Suprapubic skin (tissue), 4 donors: Measurements from ENCODE around the gene INPP4B. TPM values are rescaled to one million over a fixed set of nuclear protein-coding genes. Genes with fewer than 3 reads are reported as not detected.

ENCODE experiments used
- DNase-seq, 2 donors: peaks; one replicate each; pipeline ENCODE4 v3.0.0-alpha.2; 2019; ENCODE audit warnings: low spot score in 2 of 2
- H3K27ac ChIP-seq: fragments of 200-600 bp; sonication (generic); one replicate; pipeline ENCODE4 v1.5.1; 2019
- H3K27me3 ChIP-seq: fragments of 200-600 bp; sonication (generic); one replicate; pipeline ENCODE4 v1.5.1; 2019
- H3K36me3 ChIP-seq: fragments of 200-600 bp; sonication (generic); one replicate; pipeline ENCODE4 v1.5.1; 2019
- H3K4me1 ChIP-seq: fragments of 200-600 bp; sonication (generic); one replicate; pipeline ENCODE4 v1.5.1; 2019
- H3K4me3 ChIP-seq: fragments of 200-600 bp; sonication (generic); one replicate; pipeline ENCODE4 v1.5.1; 2019; ENCODE audit warnings: mild to moderate bottlenecking
- H3K9me3 ChIP-seq: fragments of 200-600 bp; sonication (generic); one replicate; pipeline ENCODE4 v1.5.1; 2019
- EP300 ChIP-seq: sonication (generic); formaldehyde crosslinking; IDR thresholded peaks from one replicate; pipeline ENCODE4 v1.6.1; 2017; ENCODE audit warnings: antibody characterized with exemption
- POLR2A ChIP-seq, 2 donors: fragments of 450-650 bp; IDR thresholded peaks; one replicate each; pipeline ENCODE4 v1.6.1; 2017; ENCODE audit warnings: antibody characterized with exemption in 2 of 2, mild to moderate bottlenecking in 2 of 2, moderate library complexity in 2 of 2
- POLR2AphosphoS5 ChIP-seq, 3 donors: sonication (generic); formaldehyde crosslinking; IDR thresholded peaks; one replicate each; pipeline ENCODE4 v1.6.1; 2017; ENCODE audit warnings: antibody characterized with exemption in 3 of 3
- WGBS: methylation state at CpG from one replicate; pipeline ENCODE4 v1.1.5; 2018; 5-methylcytosine and 5-hydroxymethylcytosine counted together
- total RNA-seq, 4 donors: library from RNA; depleted of rRNA; stranded (reverse); fragments of >200 nt; gene quantifications; one replicate each; pipeline ENCODE4 v1.1.0, GENCODE V29; 2016
- TF ChIP-seq, protein P1 (sequence below), 2 donors: fragments of 200-600 bp in 1 of 2; fragments of 450-650 bp in 1 of 2; sonication (generic) in 1 of 2; IDR thresholded peaks; one replicate each; pipeline ENCODE4 v1.5.1; 2016 to 2019; ENCODE audit warnings: antibody characterized with exemption in 2 of 2, mild to moderate bottlenecking in 1 of 2, moderate library complexity in 1 of 2

INPP4B gene
- total RNA-seq, 4 donors from 2014 or later, result 12.4 to 27.4 (median 17.4) TPM

GRCh38 chr4:142777045-142777743 is 68.9 kb downstream of the INPP4B start:
- 51% methylated on average over 4 of the region's 4 CpGs for WGBS
- H3K27me3 ChIP-seq, result no peaks in the 10 kb centered on the region
- H3K9me3 ChIP-seq, result no peaks in the 10 kb centered on the region
- no peak for DNase-seq
- H3K36me3 ChIP-seq, result no peaks in the 10 kb centered on the region
- H3K4me3 ChIP-seq, result no peak overlapping the region
- peak overlapping the region; percentile 58 for H3K27ac ChIP-seq
- no peak for TF ChIP-seq POLR2A (IDR thresholded peaks at IDR 0.05)
- peaks cover 38% of the 10 kb centered on the region for H3K4me1 ChIP-seq

DNA sequence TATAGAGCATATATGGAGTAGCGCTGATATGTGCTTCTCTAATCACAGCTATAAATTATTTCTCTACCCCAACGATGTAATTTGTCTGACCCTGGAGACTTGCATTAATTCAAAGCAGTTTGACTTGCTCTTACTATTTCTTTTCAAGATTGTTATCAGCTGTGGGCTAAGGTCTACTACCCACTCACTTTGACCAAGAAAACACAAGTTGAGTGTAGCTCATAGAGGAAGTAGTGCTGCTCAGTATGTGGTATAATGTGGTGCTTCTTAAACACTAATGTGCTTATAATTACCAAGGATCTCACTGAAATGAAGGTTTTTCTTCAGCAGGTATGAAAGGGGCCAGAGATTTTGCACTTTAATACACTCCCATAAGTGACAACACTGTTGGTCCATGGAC is 70.1 kb downstream of the INPP4B start:
- peaks cover 38% of the 10 kb centered on the region for H3K4me1 ChIP-seq
- TF ChIP-seq POLR2A (IDR thresholded peaks at IDR 0.05) (no peak), POLR2AphosphoS5 (IDR thresholded peaks at IDR 0.05) (no peak), EP300 (no peak)
- TF ChIP-seq, protein P1, sequence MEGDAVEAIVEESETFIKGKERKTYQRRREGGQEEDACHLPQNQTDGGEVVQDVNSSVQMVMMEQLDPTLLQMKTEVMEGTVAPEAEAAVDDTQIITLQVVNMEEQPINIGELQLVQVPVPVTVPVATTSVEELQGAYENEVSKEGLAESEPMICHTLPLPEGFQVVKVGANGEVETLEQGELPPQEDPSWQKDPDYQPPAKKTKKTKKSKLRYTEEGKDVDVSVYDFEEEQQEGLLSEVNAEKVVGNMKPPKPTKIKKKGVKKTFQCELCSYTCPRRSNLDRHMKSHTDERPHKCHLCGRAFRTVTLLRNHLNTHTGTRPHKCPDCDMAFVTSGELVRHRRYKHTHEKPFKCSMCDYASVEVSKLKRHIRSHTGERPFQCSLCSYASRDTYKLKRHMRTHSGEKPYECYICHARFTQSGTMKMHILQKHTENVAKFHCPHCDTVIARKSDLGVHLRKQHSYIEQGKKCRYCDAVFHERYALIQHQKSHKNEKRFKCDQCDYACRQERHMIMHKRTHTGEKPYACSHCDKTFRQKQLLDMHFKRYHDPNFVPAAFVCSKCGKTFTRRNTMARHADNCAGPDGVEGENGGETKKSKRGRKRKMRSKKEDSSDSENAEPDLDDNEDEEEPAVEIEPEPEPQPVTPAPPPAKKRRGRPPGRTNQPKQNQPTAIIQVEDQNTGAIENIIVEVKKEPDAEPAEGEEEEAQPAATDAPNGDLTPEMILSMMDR (IDR thresholded peaks at IDR 0.05), result no peak
- no peak overlapping the region for H3K27ac ChIP-seq
- H3K27me3 ChIP-seq, result no peaks in the 10 kb centered on the region
- 59% methylated on average over 2 of the region's 2 CpGs for WGBS
- no peaks in the 10 kb centered on the region for H3K9me3 ChIP-seq
- no peaks in the 10 kb centered on the region for H3K36me3 ChIP-seq
- no peak for DNase-seq
- no peak overlapping the region for H3K4me3 ChIP-seq

- Histone ChIP-seq H3K4me1 (peaks cover 30% of the 10 kb centered on the region), H3K36me3 (no peaks in the 10 kb centered on the region), H3K27me3 (no peaks in the 10 kb centered on the region), H3K27ac (no peak overlapping the region), H3K4me3 (no peak overlapping the region), H3K9me3 (no peaks in the 10 kb centered on the region)
- TF ChIP-seq POLR2A (IDR thresholded peaks at IDR 0.05) (no peak), EP300 (no peak), POLR2AphosphoS5 (IDR thresholded peaks at IDR 0.05) (no peak)
- TF ChIP-seq, protein P1 (IDR thresholded peaks at IDR 0.05), result no peak
- no peak for DNase-seq
- 53% methylated on average over 2 of the region's 2 CpGs for WGBS
Observed at GRCh38 chr4:142773505-142773904, 72.6 kb downstream of the INPP4B start.

- no peaks in the 10 kb centered on the region for H3K36me3 ChIP-seq
- no peak for DNase-seq
- no peaks in the 10 kb centered on the region for H3K27me3 ChIP-seq
- TF ChIP-seq, protein P1 (IDR thresholded peaks at IDR 0.05), result no peak
- no peak for TF ChIP-seq POLR2AphosphoS5 (IDR thresholded peaks at IDR 0.05)
- no peak for TF ChIP-seq POLR2A (IDR thresholded peaks at IDR 0.05)
- no peak for TF ChIP-seq EP300
- WGBS, result 95% methylated on average over 2 of the region's 2 CpGs
- no peaks in the 10 kb centered on the region for H3K4me1 ChIP-seq
- no peak overlapping the region for H3K27ac ChIP-seq
- no peak overlapping the region for H3K4me3 ChIP-seq
- H3K9me3 ChIP-seq, result no peaks in the 10 kb centered on the region
Observed at GRCh38 chr4:142762280-142762679, 83.8 kb downstream of the INPP4B start.

DNA sequence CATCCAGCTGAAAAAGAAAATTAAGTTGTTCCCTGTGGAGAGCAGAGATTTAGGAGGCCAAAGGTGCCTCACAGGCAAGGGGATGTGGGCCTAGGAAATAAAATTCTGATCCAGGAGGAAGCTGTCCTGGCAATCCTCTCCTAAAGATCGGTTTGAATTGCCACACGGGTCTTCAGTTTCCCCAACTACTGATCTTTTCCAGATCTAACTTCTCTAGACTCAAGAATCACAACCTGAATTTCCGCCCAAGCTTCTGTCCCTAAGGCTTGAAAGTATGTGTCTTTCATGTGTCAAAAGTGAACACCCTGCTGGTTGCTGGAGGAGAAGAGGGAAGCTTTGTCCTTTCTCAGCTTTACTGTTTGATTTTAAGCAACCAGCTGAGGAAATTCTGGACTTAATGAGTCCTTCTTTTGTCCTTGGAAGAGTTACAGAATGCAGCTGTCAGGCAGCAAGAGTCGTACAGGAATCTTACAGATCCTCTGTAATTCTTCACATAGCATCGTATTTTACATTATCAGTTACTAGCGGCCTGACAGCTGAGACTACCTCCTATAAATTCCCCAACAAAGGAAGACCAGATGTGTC is 93.8 kb downstream of the INPP4B start:
- WGBS, result 53% methylated on average over 6 of the region's 6 CpGs

More for the DNA sequence above, 93.8 kb downstream of the INPP4B start:
- Histone ChIP-seq H3K4me3 (no peak overlapping the region), H3K4me1 (no peaks in the 10 kb centered on the region), H3K36me3 (no peaks in the 10 kb centered on the region), H3K27ac (no peak overlapping the region), H3K27me3 (no peaks in the 10 kb centered on the region), H3K9me3 (no peaks in the 10 kb centered on the region)
- TF ChIP-seq POLR2AphosphoS5 (IDR thresholded peaks at IDR 0.05), result no peak
- TF ChIP-seq, protein P1 (IDR thresholded peaks at IDR 0.05), result no peak
- TF ChIP-seq POLR2A (IDR thresholded peaks at IDR 0.05), result no peak
- DNase-seq, result no peak
